Measurements from ENCODE around the gene MROH7. TPM values are rescaled to one million over a fixed set of nuclear protein-coding genes. Genes with fewer than 3 reads are reported as not detected.

MROH7 gene
- polyA plus RNA-seq, 4 donors = 3.7 to 6.5 (median 4.7) TPM

Other genes with a start within 250 kb of the MROH7 start
- 100 to 1,000 TPM; 114 to 127 (median 125) TPM for gene SSBP3, start 235.4 kb upstream of the MROH7 start, polyA plus RNA-seq (ENCODE audit: insufficient read length in 4 of 4)
- 10 to 100 TPM in 2 of 4 donors, 1 to 10 TPM in 2; 9.0 to 14.1 (median 10.3) TPM for gene ACOT11, start 93.6 kb upstream of the MROH7 start, polyA plus RNA-seq (ENCODE audit: insufficient read length in 4 of 4)
- 10 to 100 TPM; 24.6 to 35.1 (median 31.8) TPM for gene FAM151A, start 18.3 kb upstream of the MROH7 start, polyA plus RNA-seq (ENCODE audit: insufficient read length in 4 of 4)
- gene TTC4, start 74.1 kb downstream of the MROH7 start, polyA plus RNA-seq (ENCODE audit: insufficient read length in 4 of 4) = 10 to 100 TPM; 30.1 to 36.9 (median 34.8) TPM
- gene PARS2, start 122.7 kb downstream of the MROH7 start, polyA plus RNA-seq (ENCODE audit: insufficient read length in 4 of 4) = 10 to 100 TPM; 11.1 to 11.4 (median 11.2) TPM
- 1 to 10 TPM; 5.0 to 7.0 (median 6.7) TPM for gene TTC22, start 159.5 kb downstream of the MROH7 start, polyA plus RNA-seq (ENCODE audit: insufficient read length in 4 of 4)
- 10 to 100 TPM; 72.1 to 92.3 (median 79.8) TPM for gene DHCR24, start 245.4 kb downstream of the MROH7 start, polyA plus RNA-seq (ENCODE audit: insufficient read length in 4 of 4)

Data from right renal pelvis (tissue), 4 donors.